Activated T-helper 2 cell treated with anti-CD3 and anti-CD28 coated beads, Interferon-gamma antibody, Interleukin-2, Interleukin-4, amounts not matched to agents 10 μg/mL and 5 μg/mL and 100 μg/mL, durations not matched to agents 14 hours and 24 hours and 36 hours (primary cell): ENCODE data around the gene DDX28. TPM values are rescaled to one million over a fixed set of nuclear protein-coding genes. Genes with fewer than 3 reads are reported as not detected.
A peak's percentile ranks its signal among the peaks of the same experiment; 100 is the strongest.
"Not testable (repeated sequence)": the region's sequence is repeated elsewhere in the genome, so short reads cannot be mapped to it uniquely, and the experiment has no call there.

Experiments used
- DNase-seq: peaks from one replicate; pipeline ENCODE4 v3.0.0; 2021; ENCODE audit warnings: low spot score
- H3K27ac Mint-ChIP-seq: one replicate; pipeline ENCODE4 v1.8.0; 2021; ENCODE audit warnings: mixed read lengths
- H3K27me3 Mint-ChIP-seq: one replicate; pipeline ENCODE4 v1.8.0; 2021; ENCODE audit warnings: low read depth, mixed read lengths
- H3K36me3 Mint-ChIP-seq: one replicate; pipeline ENCODE4 v1.8.0; 2021; ENCODE audit warnings: low read depth, mixed read lengths
- H3K4me1 Mint-ChIP-seq: one replicate; pipeline ENCODE4 v1.8.0; 2021; ENCODE audit warnings: low read depth, mixed read lengths
- H3K4me3 Mint-ChIP-seq: one replicate; pipeline ENCODE4 v1.8.0; 2021; ENCODE audit warnings: low read depth, mild to moderate bottlenecking, moderate library complexity, mixed read lengths
- H3K9me3 Mint-ChIP-seq: one replicate; pipeline ENCODE4 v1.8.0; 2021; ENCODE audit warnings: mixed read lengths
- intact Hi-C: fragments of 100-400 bp; cut with micrococcal nuclease; formaldehyde crosslinking; loops from one replicate; pipeline ENCODE4 v1.15.1; 2023
- total RNA-seq: library from RNA; stranded (reverse); gene quantifications from 2 replicates; pipeline ENCODE4 v1.2.3, GENCODE V29; 2022

Gene DDX28
- total RNA-seq, 1 donor from 2014 or later, result 19.3 TPM

GRCh38 chr16:68061396-68061795 is 38.4 kb upstream of the DDX28 start:
- Mint-ChIP-seq H3K36me3 (peaks cover 70% of the 10 kb centered on the region), H3K9me3 (no peaks in the 10 kb centered on the region), H3K27ac (peak overlapping the region; percentile 64), H3K4me1 (peaks cover 66% of the 10 kb centered on the region), H3K4me3 (no peak overlapping the region), H3K27me3 (no peaks in the 10 kb centered on the region)
- intact Hi-C loops, result no loop called here
- DNase-seq, result no peak

- Mint-ChIP-seq H3K9me3 (no peaks in the 10 kb centered on the region), H3K4me1 (peaks cover 51% of the 10 kb centered on the region), H3K27me3 (no peaks in the 10 kb centered on the region), H3K27ac (peak overlapping the region; percentile 76), H3K36me3 (peaks cover 75% of the 10 kb centered on the region), H3K4me3 (peak overlapping the region; percentile 6)
- intact Hi-C loops, result no loop called here
- DNase-seq, result no peak
These were observed 36.8 kb upstream of the DDX28 start for GRCh38 chr16:68059804-68060203.

GRCh38 chr16:68055395-68055794 is 32.4 kb upstream of the DDX28 start:
- intact Hi-C loops, result no loop called here
- DNase-seq, result no peak
- Mint-ChIP-seq H3K36me3 (peaks cover 72% of the 10 kb centered on the region), H3K9me3 (no peaks in the 10 kb centered on the region), H3K27ac (no peak overlapping the region), H3K4me3 (no peak overlapping the region), H3K4me1 (peaks cover 16% of the 10 kb centered on the region), H3K27me3 (no peaks in the 10 kb centered on the region)

GRCh38 chr16:68049449-68049848 is 26.4 kb upstream of the DDX28 start:
- H3K9me3 Mint-ChIP-seq, result no peaks in the 10 kb centered on the region
- DNase-seq, result no peak
- H3K27ac Mint-ChIP-seq, result no peak overlapping the region
- peaks cover 55% of the 10 kb centered on the region for H3K36me3 Mint-ChIP-seq
- H3K4me1 Mint-ChIP-seq, result peaks cover 2% of the 10 kb centered on the region
- intact Hi-C loops, result no loop called here
- H3K4me3 Mint-ChIP-seq, result no peak overlapping the region
- no peaks in the 10 kb centered on the region for H3K27me3 Mint-ChIP-seq

GRCh38 chr16:68047987-68048386 is 25.0 kb upstream of the DDX28 start:
- Mint-ChIP-seq H3K27ac (no peak overlapping the region), H3K36me3 (peaks cover 52% of the 10 kb centered on the region), H3K27me3 (no peaks in the 10 kb centered on the region), H3K9me3 (no peaks in the 10 kb centered on the region), H3K4me3 (no peak overlapping the region), H3K4me1 (peaks cover 2% of the 10 kb centered on the region)
- intact Hi-C loops, result no loop called here
- DNase-seq, result no peak

- Mint-ChIP-seq H3K4me3 (no peak overlapping the region), H3K9me3 (no peaks in the 10 kb centered on the region), H3K27me3 (no peaks in the 10 kb centered on the region), H3K4me1 (peaks cover 2% of the 10 kb centered on the region), H3K27ac (peak overlapping the region; percentile 45), H3K36me3 (peaks cover 45% of the 10 kb centered on the region)
- intact Hi-C loops, result no loop called here
- no peak for DNase-seq
These were observed 23.1 kb upstream of the DDX28 start for GRCh38 chr16:68046106-68046505.

GRCh38 chr16:68041783-68042182 is 18.8 kb upstream of the DDX28 start:
- H3K9me3 Mint-ChIP-seq, result no peaks in the 10 kb centered on the region
- intact Hi-C loops, result loop anchor here (5.0 kb wide), 1 partner anchor 104 kb away; the partner anchor contains the start of gene PSMB10
- no peak for DNase-seq
- no peak overlapping the region for H3K27ac Mint-ChIP-seq
- H3K4me3 Mint-ChIP-seq, result no peak overlapping the region
- peaks cover 38% of the 10 kb centered on the region for H3K36me3 Mint-ChIP-seq
- H3K27me3 Mint-ChIP-seq, result no peaks in the 10 kb centered on the region
- peaks cover 10% of the 10 kb centered on the region for H3K4me1 Mint-ChIP-seq

GRCh38 chr16:68040506-68041288 is 17.7 kb upstream of the DDX28 start:
- intact Hi-C loops, result loop anchor here (1.0 to 5.0 kb wide), 4 partner anchors 47 to 224 kb away; partner anchors contain the start of gene PSMB10
- H3K36me3 Mint-ChIP-seq, result peaks cover 34% of the 10 kb centered on the region
- no peak overlapping the region for H3K4me3 Mint-ChIP-seq
- peaks cover 11% of the 10 kb centered on the region for H3K4me1 Mint-ChIP-seq
- H3K9me3 Mint-ChIP-seq, result no peaks in the 10 kb centered on the region
- H3K27ac Mint-ChIP-seq, result peak overlapping the region; percentile 39
- peak; percentile 82 for DNase-seq
- H3K27me3 Mint-ChIP-seq, result no peaks in the 10 kb centered on the region

- Mint-ChIP-seq H3K4me1 (peaks cover 11% of the 10 kb centered on the region), H3K27me3 (no peaks in the 10 kb centered on the region), H3K36me3 (peaks cover 31% of the 10 kb centered on the region), H3K4me3 (no peak overlapping the region), H3K27ac (peak overlapping the region; percentile 11), H3K9me3 (no peaks in the 10 kb centered on the region)
- no peak for DNase-seq
- intact Hi-C loops, result no loop called here
These were observed 15.0 kb upstream of the DDX28 start for GRCh38 chr16:68037841-68038597.

GRCh38 chr16:68035227-68035626 is 12.2 kb upstream of the DDX28 start:
- Mint-ChIP-seq H3K27me3 (no peaks in the 10 kb centered on the region), H3K9me3 (no peaks in the 10 kb centered on the region), H3K36me3 (peaks cover 34% of the 10 kb centered on the region), H3K4me3 (no peak overlapping the region), H3K27ac (no peak overlapping the region), H3K4me1 (peaks cover 14% of the 10 kb centered on the region)
- intact Hi-C loops, result no loop called here
- DNase-seq, result no peak

- Mint-ChIP-seq H3K27ac (no peak overlapping the region), H3K9me3 (no peaks in the 10 kb centered on the region), H3K4me3 (no peak overlapping the region), H3K27me3 (no peaks in the 10 kb centered on the region), H3K4me1 (peaks cover 9% of the 10 kb centered on the region), H3K36me3 (peaks cover 36% of the 10 kb centered on the region)
- intact Hi-C loops, result no loop called here
- DNase-seq, result no peak
These were observed 10.1 kb upstream of the DDX28 start for GRCh38 chr16:68033101-68033500.

- no peak for DNase-seq
- Mint-ChIP-seq H3K4me3 (no peak overlapping the region), H3K9me3 (no peaks in the 10 kb centered on the region), H3K27ac (no peak overlapping the region), H3K36me3 (peaks cover 38% of the 10 kb centered on the region), H3K27me3 (no peaks in the 10 kb centered on the region), H3K4me1 (peaks cover 9% of the 10 kb centered on the region)
- intact Hi-C loops, result no loop called here
These were observed 8.9 kb upstream of the DDX28 start for GRCh38 chr16:68031951-68032350.

- DNase-seq, H3K4me1 Mint-ChIP-seq, intact Hi-C loops, H3K9me3 Mint-ChIP-seq, H3K27me3 Mint-ChIP-seq, H3K4me3 Mint-ChIP-seq, H3K27ac Mint-ChIP-seq: not testable (repeated sequence)
- H3K36me3 Mint-ChIP-seq, result peaks cover 50% of the 10 kb centered on the region
These were observed 7.1 kb upstream of the DDX28 start for GRCh38 chr16:68030108-68030507.
